NCI-H774 (cell line): ENCODE results near the gene SERPINE3.

Experiments
- DNase-seq: peaks from one replicate; lab custom pipeline; 2025; lab: John Stamatoyannopoulos, UW

Gene SERPINE3

GRCh38 chr13:51328488-51328887 lies 11.0 kb upstream of the SERPINE3 start:
- no peak for DNase-seq

GRCh38 chr13:51329606-51330005 lies 9.9 kb upstream of the SERPINE3 start:
- DNase-seq: no peak

- no peak for DNase-seq
These were observed 8.7 kb upstream of the SERPINE3 start for GRCh38 chr13:51330791-51331190.

- no peak for DNase-seq
These were observed 8.1 kb upstream of the SERPINE3 start for GRCh38 chr13:51331354-51331861.

- DNase-seq: no peak
These were observed 6.7 kb upstream of the SERPINE3 start for GRCh38 chr13:51332566-51333361.

GRCh38 chr13:51333421-51333820 lies 6.1 kb upstream of the SERPINE3 start:
- no peak for DNase-seq

- DNase-seq: no peak
These were observed 5.7 kb upstream of the SERPINE3 start for GRCh38 chr13:51333826-51334225.

- DNase-seq: no peak
These were observed 2.7 kb upstream of the SERPINE3 start for GRCh38 chr13:51336746-51337145.

GRCh38 chr13:51339952-51340732 lies 651 bp downstream of the SERPINE3 start:
- DNase-seq: no peak

- no peak for DNase-seq
These were observed 1.7 kb downstream of the SERPINE3 start for GRCh38 chr13:51341232-51341631.

GRCh38 chr13:51341791-51342190 lies 2.3 kb downstream of the SERPINE3 start:
- no peak for DNase-seq

GRCh38 chr13:51342706-51343105 lies 3.2 kb downstream of the SERPINE3 start:
- DNase-seq: no peak

- DNase-seq: no peak
These were observed 4.0 kb downstream of the SERPINE3 start for GRCh38 chr13:51343475-51343874.

- no peak for DNase-seq
These were observed 6.9 kb downstream of the SERPINE3 start for GRCh38 chr13:51346397-51346796.

- DNase-seq: no peak
These were observed 7.6 kb downstream of the SERPINE3 start for GRCh38 chr13:51347099-51347498.

GRCh38 chr13:51348069-51348967 lies 8.8 kb downstream of the SERPINE3 start:
- no peak for DNase-seq

GRCh38 chr13:51349016-51349415 lies 9.5 kb downstream of the SERPINE3 start:
- DNase-seq: no peak

GRCh38 chr13:51355217-51355616 lies 15.7 kb downstream of the SERPINE3 start:
- DNase-seq: no peak

- DNase-seq: no peak
These were observed 18.6 kb downstream of the SERPINE3 start for GRCh38 chr13:51357928-51358595.

GRCh38 chr13:51359352-51359751 lies 19.9 kb downstream of the SERPINE3 start:
- no peak for DNase-seq

GRCh38 chr13:51360489-51360888 lies 21.0 kb downstream of the SERPINE3 start:
- DNase-seq: no peak

GRCh38 chr13:51361106-51361505 lies 21.6 kb downstream of the SERPINE3 start:
- DNase-seq: no peak
